Naive thymus-derived CD4-positive, alpha-beta T cell (primary cell): Measurements from ENCODE around the gene COX6A1. TPM values are rescaled to one million over a fixed set of nuclear protein-coding genes. Genes with fewer than 3 reads are reported as not detected.
A peak's percentile ranks its signal among the peaks of the same experiment; 100 is the strongest.
"Not testable (repeated sequence)": the region's sequence is repeated elsewhere in the genome, so short reads cannot be mapped to it uniquely, and the experiment has no call there.

Experiments
- ATAC-seq: fragments of 150-1000 bp; cut with Tn5 transposase; 2 replicates; pipeline ENCODE4 v1.10.0; 2021; ENCODE audit warnings: mild to moderate bottlenecking, moderate library complexity
- CTCF ChIA-PET: fragments of 350-600 bp; sonication (Branson Sonifier 250); formaldehyde crosslinking; loops from one replicate; lab custom pipeline; 2021; ENCODE audit warnings: antibody characterized with exemption; lab: Charles Lee
- POLR2A ChIA-PET: fragments of 350-600 bp; sonication (Branson Sonifier 250); formaldehyde crosslinking; loops from one replicate; lab custom pipeline; 2021; ENCODE audit warnings: antibody characterized with exemption, inconsistent platforms; lab: Charles Lee
- DNase-seq, 9 donors: peaks; one replicate each; pipeline versions ENCODE4 v3.0.0 to v3.0.0-alpha.2; 2020 to 2022; ENCODE audit warnings: mixed read lengths in 1 of 9
- H3K27ac ChIP-seq: one replicate; pipeline ENCODE4 v1.7.0; 2013; ENCODE audit warnings: mild to moderate bottlenecking, low read depth, low read length, moderate library complexity
- H3K27me3 ChIP-seq, 2 donors: one replicate each; pipeline ENCODE4 v1.7.0; 2013; ENCODE audit warnings: low read length in 2 of 2, mild to moderate bottlenecking in 2 of 2, moderate library complexity in 2 of 2; ENCODE audit not compliant: control insufficient read depth in 2 of 2, insufficient read depth in 2 of 2
- H3K36me3 ChIP-seq, 3 experiments: 1 replicate in 2 of 3; 2 replicates in 1 of 3; pipeline ENCODE4 v1.7.0; 2013; ENCODE audit warnings: low read length in 3 of 3, mild to moderate bottlenecking in 3 of 3, moderate library complexity in 1 of 3; ENCODE audit not compliant: insufficient read depth in 3 of 3, control insufficient read depth in 2 of 3
- H3K4me1 ChIP-seq, 2 donors: one replicate each; pipeline ENCODE4 v1.7.0; 2013; ENCODE audit warnings: low read length in 2 of 2, mild to moderate bottlenecking in 2 of 2, moderate library complexity in 1 of 2; ENCODE audit not compliant: control insufficient read depth in 2 of 2, insufficient read depth in 2 of 2
- H3K4me3 ChIP-seq: 2 replicates; pipeline ENCODE4 v1.7.0; 2013; ENCODE audit warnings: mild to moderate bottlenecking, low read length
- H3K9me3 ChIP-seq, 3 experiments: 1 replicate in 2 of 3; 2 replicates in 1 of 3; pipeline ENCODE4 v1.7.0; 2013; ENCODE audit warnings: low read length in 3 of 3; ENCODE audit not compliant: control insufficient read depth in 2 of 3
- H3K27ac Mint-ChIP-seq, 9 donors: one replicate each; pipeline ENCODE4 v1.8.0; 2020 to 2022; ENCODE audit warnings: mixed read lengths in 9 of 9, mild to moderate bottlenecking in 8 of 9, moderate library complexity in 5 of 9, inconsistent platforms in 2 of 9
- H3K27me3 Mint-ChIP-seq, 5 donors: one replicate each; pipeline ENCODE4 v1.8.0; 2021 to 2022; ENCODE audit warnings: mixed read lengths in 5 of 5, mild to moderate bottlenecking in 1 of 5
- H3K36me3 Mint-ChIP-seq, 5 donors: one replicate each; pipeline ENCODE4 v1.8.0; 2020 to 2022; ENCODE audit warnings: mixed read lengths in 5 of 5, mild to moderate bottlenecking in 3 of 5, inconsistent platforms in 1 of 5
- H3K4me1 Mint-ChIP-seq, 7 donors: one replicate each; pipeline ENCODE4 v1.8.0; 2020 to 2022; ENCODE audit warnings: mixed read lengths in 7 of 7, mild to moderate bottlenecking in 3 of 7, inconsistent platforms in 1 of 7
- H3K4me3 Mint-ChIP-seq, 10 donors: one replicate each; pipeline ENCODE4 v1.8.0; 2020 to 2022; ENCODE audit warnings: mild to moderate bottlenecking in 10 of 10, mixed read lengths in 10 of 10, moderate library complexity in 6 of 10, inconsistent platforms in 2 of 10
- H3K9me3 Mint-ChIP-seq, 11 donors: one replicate each; pipeline ENCODE4 v1.8.0; 2020 to 2022; ENCODE audit warnings: mixed read lengths in 11 of 11, mild to moderate bottlenecking in 4 of 11, inconsistent platforms in 1 of 11, moderate library complexity in 1 of 11
- intact Hi-C, 2 donors: fragments of 100-400 bp; cut with micrococcal nuclease; formaldehyde crosslinking; loops; one replicate each; pipeline ENCODE4 v1.15.1; 2023
- polyA plus RNA-seq, 2 donors: library from polyadenylated mRNA; unstranded; fragments of 300-500 nt; fragmentation: Illumina TruSeq; gene quantifications; one replicate each; pipeline ENCODE4 v1.2.3, GENCODE V29; 2021
- total RNA-seq, 6 experiments: library from RNA in 5 of 6; stranded (reverse) in 5 of 6; gene quantifications; 1 replicate in 5 of 6; 2 replicates in 1 of 6; pipeline ENCODE4 v1.2.3 and lab custom pipeline; 2021 to 2026

Gene COX6A1
- total and polyA plus RNA-seq, 7 experiments from 2014 or later, result 118 to 782 (median 163) TPM

GRCh38 chr12:120439646-120440247, 1.8 kb downstream of the COX6A1 start:
- H3K36me3 ChIP-seq, result peaks cover 8 to 29% (median 8%) of the 10 kb centered on the region in 3 experiments
- peak overlapping the region; percentile 53 for H3K27ac ChIP-seq
- ChIA-PET POLR2A (interaction anchor here (0.6 to 3.6 kb wide), 7 partner anchors 11 to 431 kb away, joined by 3 to 30 read pairs (median 3); partner anchors contain the start of genes RPLP0 and SRSF9), CTCF (interaction anchor here (0.6 to 1.2 kb wide), 3 partner anchors 19 to 207 kb away, joined by 3 to 4 read pairs (median 3); no protein-coding TSS in a partner anchor)
- Mint-ChIP-seq H3K9me3 (no peaks in the 10 kb centered on the region), H3K4me3 (peak overlapping the region; percentile 44 to 87 (median 58)), H3K27me3 (peaks cover 0 to 4% (median 0%) of the 10 kb centered on the region in 5 donors), H3K4me1 (peaks cover 17 to 40% (median 31%) of the 10 kb centered on the region in 7 donors), H3K27ac (peak overlapping the region in 7 of 9 donors; percentile 30 to 86 (median 49)), H3K36me3 (peaks cover 0 to 18% (median 4%) of the 10 kb centered on the region in 5 donors)
- ATAC-seq (peak; percentile 65), DNase-seq (peak; percentile 27 to 81 (median 69))
- intact Hi-C loops, result loop anchor here (1.0 to 10.0 kb wide), 11 partner anchors 15 to 963 kb away; partner anchors contain the start of genes BICDL1 (in 1 of the 2), C12orf43 (in 1 of the 2), CABP1 (in 1 of the 2) and DYNLL1 (in 1 of the 2)
- H3K4me3 ChIP-seq, result no peak overlapping the region
- no peaks in the 10 kb centered on the region for H3K9me3 ChIP-seq
- H3K4me1 ChIP-seq, result peaks cover 16 to 20% of the 10 kb centered on the region in 2 donors
- no peaks in the 10 kb centered on the region for H3K27me3 ChIP-seq

- Histone ChIP-seq H3K27ac (no peak overlapping the region), H3K4me3 (no peak overlapping the region), H3K36me3 (peaks cover 8 to 34% (median 8%) of the 10 kb centered on the region in 3 experiments), H3K27me3 (no peaks in the 10 kb centered on the region), H3K4me1 (peaks cover 19 to 29% of the 10 kb centered on the region in 2 donors), H3K9me3 (no peaks in the 10 kb centered on the region)
- peak overlapping the region in 7 of 9 donors; percentile 81 to 99 (median 97) for H3K27ac Mint-ChIP-seq
- H3K4me1 Mint-ChIP-seq, result peaks cover 20 to 53% (median 39%) of the 10 kb centered on the region in 7 donors
- ChIA-PET POLR2A (interaction anchor here (1.0 to 2.2 kb wide), 6 partner anchors 8 to 154 kb away, joined by 3 to 9 read pairs (median 4); partner anchors contain the start of genes RNU4-2 and SRSF9), CTCF (interaction anchor here (0.6 to 2.6 kb wide), 4 partner anchors 9 to 525 kb away, joined by 3 to 10 read pairs (median 4); partner anchors contain the start of gene SRSF9)
- H3K9me3 Mint-ChIP-seq, result peaks cover 0 to 2% (median 0%) of the 10 kb centered on the region in 11 donors
- no peak for DNase-seq
- H3K36me3 Mint-ChIP-seq, result peaks cover 0 to 23% (median 4%) of the 10 kb centered on the region in 5 donors
- ATAC-seq, result no peak
- intact Hi-C loops, result loop anchor here in 1 of 2 donors (5.0 kb wide), 1 partner anchor 138 kb away; the partner anchor contains the start of gene POP5
- peak overlapping the region; percentile 93 to 99 (median 98) for H3K4me3 Mint-ChIP-seq
- peaks cover 0 to 2% (median 0%) of the 10 kb centered on the region in 5 donors for H3K27me3 Mint-ChIP-seq
Measured at GRCh38 chr12:120444676-120445075, 6.8 kb downstream of the COX6A1 start.

GRCh38 chr12:120445911-120446843, 8.3 kb downstream of the COX6A1 start, which contains the start of the genes GATC and TRIAP1:
TSS of gene GATC (plus strand) at chr12:120446444. CDS start at chr12:120446481, 37 bp downstream.
TSS of gene TRIAP1 (minus strand) at chr12:120446384. CDS start at chr12:120446372, 12 bp downstream.
- Mint-ChIP-seq H3K27me3 (peaks cover 0 to 2% (median 0%) of the 10 kb centered on the region in 5 donors), H3K4me1 (peaks cover 14 to 45% (median 29%) of the 10 kb centered on the region in 7 donors), H3K9me3 (peaks cover 0 to 2% (median 0%) of the 10 kb centered on the region in 11 donors), H3K36me3 (peaks cover 0 to 23% (median 4%) of the 10 kb centered on the region in 5 donors), H3K4me3 (peak within 1 kb of the TSS; percentile 93 to 99 (median 98)), H3K27ac (peak within 1 kb of the TSS; percentile 95 to 100 (median 98))
- ATAC-seq, result peak; percentile 98
- peak; percentile 76 to 93 (median 84) for DNase-seq
- H3K27ac ChIP-seq, result peak within 1 kb of the TSS; percentile 91
- H3K27me3 ChIP-seq, result no peaks in the 10 kb centered on the region
- H3K4me3 ChIP-seq, result peak within 1 kb of the TSS; percentile 99
- intact Hi-C loops, result loop anchor here (1.0 to 5.0 kb wide), 4 partner anchors 8 to 136 kb away; partner anchors contain the start of genes COX6A1 (in 2 of the 2), DYNLL1 (in 2 of the 2), SRSF9 (in 2 of the 2) and POP5 (in 1 of the 2)
- H3K36me3 ChIP-seq, result peaks cover 3 to 26% (median 8%) of the 10 kb centered on the region in 3 experiments
- H3K9me3 ChIP-seq, result no peaks in the 10 kb centered on the region
- POLR2A ChIA-PET, result interaction anchor here (1.0 to 1.8 kb wide), 5 partner anchors 8 to 22 kb away, joined by 3 to 6 read pairs (median 4); no protein-coding TSS in a partner anchor
- CTCF ChIA-PET, result interaction anchor here (0.6 to 1.3 kb wide), 3 partner anchors 17 to 1953 kb away, joined by 3 to 4 read pairs (median 3); no protein-coding TSS in a partner anchor
- H3K4me1 ChIP-seq, result peaks cover 15 to 24% of the 10 kb centered on the region in 2 donors

GRCh38 chr12:120446844-120447178, 8.9 kb downstream of the COX6A1 start:
- peaks cover 14 to 42% (median 29%) of the 10 kb centered on the region in 7 donors for H3K4me1 Mint-ChIP-seq
- not testable (repeated sequence) for H3K27me3 ChIP-seq, H3K9me3 Mint-ChIP-seq, H3K9me3 ChIP-seq, DNase-seq, ATAC-seq, H3K27me3 Mint-ChIP-seq
- ChIA-PET CTCF (interaction anchor here (1.3 kb wide), 1 partner anchor 16 kb away, joined by 3 read pairs; no protein-coding TSS in a partner anchor), POLR2A (interaction anchor here (1.0 to 1.8 kb wide), 3 partner anchors 10 to 21 kb away, joined by 3 to 6 read pairs (median 3); no protein-coding TSS in a partner anchor)
- Histone ChIP-seq H3K4me1 (peaks cover 15 to 24% of the 10 kb centered on the region in 2 donors), H3K4me3 (peak overlapping the region; percentile 99), H3K36me3 (peaks cover 3 to 24% (median 8%) of the 10 kb centered on the region in 3 experiments), H3K27ac (peak overlapping the region; percentile 91)
- intact Hi-C loops, result loop anchor here (1.0 to 5.0 kb wide), 4 partner anchors 9 to 135 kb away; partner anchors contain the start of genes COX6A1 (in 2 of the 2), DYNLL1 (in 2 of the 2), SRSF9 (in 2 of the 2) and POP5 (in 1 of the 2)
- peak overlapping the region; percentile 95 to 100 (median 98) for H3K27ac Mint-ChIP-seq
- H3K36me3 Mint-ChIP-seq, result peaks cover 0 to 18% (median 4%) of the 10 kb centered on the region in 5 donors
- H3K4me3 Mint-ChIP-seq, result peak overlapping the region; percentile 93 to 99 (median 98)

- Histone ChIP-seq H3K27me3 (no peaks in the 10 kb centered on the region), H3K4me1 (peaks cover 15 to 24% of the 10 kb centered on the region in 2 donors), H3K27ac (no peak overlapping the region), H3K9me3 (no peaks in the 10 kb centered on the region), H3K4me3 (no peak overlapping the region), H3K36me3 (peaks cover 3 to 29% (median 8%) of the 10 kb centered on the region in 3 experiments)
- intact Hi-C loops, result loop anchor here (2.0 to 5.0 kb wide), 2 partner anchors 49 to 134 kb away; partner anchors contain the start of genes DYNLL1 (in 2 of the 2) and POP5 (in 1 of the 2)
- no peak for ATAC-seq
- Mint-ChIP-seq H3K4me1 (peaks cover 14 to 42% (median 29%) of the 10 kb centered on the region in 7 donors), H3K27me3 (peaks cover 0 to 2% (median 0%) of the 10 kb centered on the region in 5 donors), H3K36me3 (peaks cover 0 to 18% (median 4%) of the 10 kb centered on the region in 5 donors), H3K9me3 (peaks cover 0 to 2% (median 0%) of the 10 kb centered on the region in 11 donors), H3K4me3 (peak overlapping the region; percentile 93 to 99 (median 98)), H3K27ac (peak overlapping the region in 5 of 9 donors; percentile 18 to 100 (median 98))
- no peak for DNase-seq
- ChIA-PET POLR2A (interaction anchor here (0.6 to 1.2 kb wide), 4 partner anchors 9 to 606 kb away, joined by 3 to 5 read pairs (median 4); no protein-coding TSS in a partner anchor), CTCF (interaction anchor here (1.1 kb wide), 1 partner anchor 17 kb away, joined by 3 read pairs; no protein-coding TSS in a partner anchor)
Measured at GRCh38 chr12:120447992-120448391, 10.1 kb downstream of the COX6A1 start.
